LHCN-M2 (cell line): ENCODE measurements around the gene SCT. TPM values are rescaled to one million over a fixed set of nuclear protein-coding genes. Genes with fewer than 3 reads are reported as not detected.

Experiments used
- DNase-seq: peaks from one replicate; pipeline ENCODE4 v3.0.0-alpha.2; 2012; ENCODE audit warnings: low read depth
- total RNA-seq: library from RNA; depleted of rRNA; stranded (reverse); fragments of >200 nt; gene quantifications from 2 replicates; pipeline ENCODE4 v1.2.3, GENCODE V29; 2014

Gene SCT
- total RNA-seq, 1 experiment from 2014 or later = not detected

DNA sequence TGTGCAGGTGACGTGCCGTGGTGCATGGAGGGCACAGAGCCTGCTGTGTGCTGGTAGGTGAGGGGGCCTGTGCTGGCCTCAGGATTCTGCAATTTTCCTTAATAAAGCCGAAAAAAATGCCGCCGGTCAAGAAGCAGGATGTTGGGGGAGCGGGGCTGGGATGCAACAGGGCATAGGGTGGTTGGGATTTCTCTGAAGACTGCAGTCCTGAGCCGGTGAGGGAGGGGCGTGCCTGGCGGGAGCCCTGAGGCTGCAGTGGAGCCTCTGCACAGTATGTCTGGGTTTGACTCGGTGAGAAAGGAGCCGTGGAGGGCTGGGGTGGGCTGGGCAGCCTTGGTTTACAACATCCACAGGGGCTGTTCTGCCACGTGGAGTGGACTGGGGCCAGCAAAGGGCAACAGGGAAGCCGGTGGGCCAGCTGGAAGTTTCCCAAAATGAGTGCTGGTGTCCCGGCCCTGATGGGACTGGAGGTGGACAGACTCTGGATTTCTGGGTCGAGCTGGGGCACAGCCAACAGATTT is 3.6 kb downstream of the SCT start:
- no peak for DNase-seq

DNA sequence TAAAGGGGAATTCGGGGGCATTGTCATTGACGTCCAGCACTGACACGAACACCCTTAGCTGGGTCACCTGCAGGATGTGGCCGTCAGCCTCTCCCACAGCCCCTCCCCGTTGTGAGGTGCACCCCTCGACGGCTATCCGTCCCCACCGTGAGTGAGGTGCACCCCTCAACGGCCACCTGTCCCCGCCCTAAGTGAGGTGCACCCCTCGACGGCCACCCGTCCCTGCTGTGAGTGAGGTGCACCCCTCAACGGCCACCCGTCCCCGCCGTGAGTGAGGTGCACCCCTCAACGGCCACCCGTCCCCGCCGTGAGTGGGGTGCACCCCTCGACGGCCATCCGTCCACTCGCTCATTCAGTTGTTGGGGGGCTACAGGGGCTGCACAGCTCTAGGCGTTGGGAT is 5.1 kb downstream of the SCT start:
- no peak for DNase-seq

DNA sequence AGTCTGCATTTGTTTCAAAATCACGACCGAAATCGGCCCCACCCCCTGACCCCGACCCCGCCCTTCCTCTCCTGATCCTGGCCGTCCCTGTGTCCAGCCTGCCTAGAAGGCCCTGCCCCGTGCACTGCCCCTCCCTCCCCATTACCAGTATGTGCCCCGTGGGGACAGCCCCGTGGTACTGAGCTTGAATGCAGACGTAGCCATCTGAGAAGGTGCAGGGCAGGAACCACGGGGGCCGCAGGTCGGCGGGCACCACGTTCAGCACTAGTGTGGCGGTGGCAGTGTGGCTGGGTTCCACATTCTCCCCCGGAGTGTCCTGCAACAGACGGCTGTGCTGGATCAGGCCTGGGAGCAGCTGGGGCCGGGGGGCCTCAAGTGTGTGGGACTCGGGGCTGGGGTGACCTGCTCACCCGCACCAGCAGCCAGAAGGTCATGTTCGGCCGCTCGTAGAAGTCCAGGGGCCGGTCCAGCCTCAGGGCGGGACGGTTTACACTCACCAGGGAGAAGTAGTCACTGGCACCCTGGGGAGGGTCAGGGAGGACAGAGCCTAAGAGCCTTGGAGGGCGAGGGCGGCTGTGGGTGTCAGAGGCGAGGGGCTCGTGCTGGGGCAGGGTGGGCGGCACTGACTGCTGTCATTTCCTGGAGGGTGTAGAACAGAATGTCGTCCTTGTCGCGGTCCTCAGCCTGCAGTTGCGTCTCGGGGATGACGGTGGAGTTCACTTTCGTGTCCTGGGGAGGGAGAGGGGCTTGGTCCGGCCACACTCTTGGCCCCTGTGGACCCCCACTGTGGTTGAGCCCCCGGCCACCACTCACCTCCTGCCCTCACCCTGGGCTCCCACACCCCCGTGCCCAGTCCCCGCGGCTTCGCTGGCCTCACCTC is 5.8 kb downstream of the SCT start:
- DNase-seq = no peak

DNA sequence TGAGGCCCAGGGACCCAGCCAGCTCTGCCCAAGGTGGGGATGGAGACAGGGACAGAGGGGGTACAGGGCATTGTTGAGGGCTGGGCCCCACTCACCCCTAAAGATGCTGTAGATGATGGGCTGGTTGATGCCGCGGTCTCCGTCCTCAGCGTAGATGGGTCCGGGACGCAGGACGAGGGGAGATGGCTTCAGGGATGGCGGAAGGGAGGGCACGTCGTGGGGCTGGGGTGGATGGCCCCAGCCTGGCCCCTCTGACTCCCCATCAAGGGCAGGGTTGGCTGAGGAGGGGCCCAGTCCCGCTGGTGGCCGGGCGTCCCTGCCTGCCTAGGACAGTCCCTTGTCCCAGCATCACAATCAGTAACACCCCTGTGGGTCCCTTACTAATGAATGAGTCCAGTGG is 6.8 kb downstream of the SCT start:
- DNase-seq = no peak

DNA sequence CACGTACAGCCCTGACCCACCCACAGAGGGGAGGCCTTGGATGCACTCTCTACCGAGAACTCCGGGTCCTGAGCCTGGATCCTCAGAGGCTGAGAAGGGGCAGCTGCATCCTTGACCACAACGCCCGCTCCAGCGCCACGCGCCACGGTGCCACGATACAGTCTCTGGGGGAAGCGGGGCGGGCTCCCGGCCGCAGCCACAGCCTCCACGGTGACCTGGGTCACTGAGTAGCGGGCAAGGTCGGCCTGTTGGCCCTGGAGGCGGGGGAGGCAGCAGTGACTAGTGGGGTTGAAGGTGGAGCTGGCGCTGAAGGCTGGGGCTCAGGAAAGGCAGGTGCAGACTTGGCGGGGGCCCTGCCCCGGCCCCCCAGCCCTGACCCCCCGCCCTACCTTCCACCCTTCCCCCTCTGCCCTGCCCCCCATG is 7.3 kb downstream of the SCT start:
- DNase-seq = no peak

DNA sequence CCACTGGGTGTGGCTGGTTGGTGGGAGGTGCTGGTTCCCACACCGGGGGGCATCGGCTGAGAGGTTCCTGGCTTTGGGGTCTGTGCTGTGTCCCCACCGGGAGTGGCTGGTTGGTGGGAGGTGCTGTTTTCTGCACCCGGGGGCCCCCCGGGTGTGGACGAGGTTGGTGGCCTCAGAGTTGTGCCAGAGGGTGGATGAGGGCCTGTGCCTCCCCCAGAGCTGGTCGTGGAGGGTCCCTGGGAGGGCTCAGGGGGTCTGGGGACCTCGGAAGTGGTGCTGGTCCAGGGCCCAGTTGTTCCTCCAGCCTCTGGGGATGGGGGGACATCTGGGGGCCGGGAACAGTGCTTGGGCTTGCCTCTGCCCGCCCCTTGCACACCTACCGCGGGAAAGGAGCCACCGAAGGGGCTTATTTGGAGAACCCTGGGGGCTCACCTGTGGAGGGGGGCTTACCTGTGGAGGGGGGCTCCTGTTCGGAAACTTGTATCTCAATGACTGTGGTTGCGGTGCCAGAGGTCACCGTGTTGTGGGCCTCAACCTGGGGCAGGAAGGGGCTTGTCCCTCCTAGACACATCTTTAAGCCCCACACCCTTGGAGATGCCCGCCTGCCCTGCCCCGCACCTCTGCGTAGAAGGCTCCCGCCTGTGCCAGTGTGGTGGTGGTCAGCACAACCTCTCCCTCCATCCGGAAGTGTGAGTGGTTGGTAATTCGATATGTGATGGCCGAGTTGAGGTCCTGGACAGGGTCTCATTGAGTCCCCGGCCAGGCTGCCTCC is 7.9 kb downstream of the SCT start:
- DNase-seq = no peak

DNA sequence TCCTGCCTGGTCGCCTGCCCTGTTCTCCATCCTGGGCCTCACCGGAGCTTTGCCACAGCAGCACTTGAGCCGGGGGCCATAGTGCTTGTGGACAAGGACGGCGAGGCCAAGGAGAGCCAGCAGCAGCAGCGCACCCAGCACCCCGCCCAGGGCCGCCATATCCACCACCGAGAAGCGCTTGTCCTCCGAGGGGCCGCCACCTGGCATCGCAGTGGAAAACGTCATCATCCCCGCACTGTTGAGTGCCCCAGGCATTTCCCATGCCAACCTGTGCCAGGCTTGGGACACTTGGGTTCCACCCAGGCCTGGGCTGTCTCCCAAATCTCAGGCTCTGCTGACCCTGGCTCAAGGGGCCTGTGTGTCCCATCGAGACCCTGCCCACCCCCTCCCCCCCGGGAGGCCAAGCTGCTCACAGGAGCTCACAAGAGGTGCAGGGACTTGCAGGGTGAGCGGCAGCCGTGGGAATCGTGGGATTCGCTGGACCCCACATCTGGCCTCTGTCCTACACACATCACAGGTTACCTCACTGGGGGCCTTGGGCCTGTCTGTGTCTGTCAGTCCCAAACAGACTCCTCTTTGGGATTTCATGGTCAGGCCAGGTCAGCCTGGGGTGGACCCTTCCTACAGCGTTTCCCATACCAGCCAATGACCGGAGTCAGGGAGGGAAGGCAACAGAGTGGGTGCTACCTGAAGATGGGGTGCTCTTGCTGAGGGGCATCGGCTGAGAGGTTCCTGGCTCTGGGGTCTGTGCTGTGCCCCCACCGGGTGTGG is 8.9 kb downstream of the SCT start:
- no peak for DNase-seq

DNA sequence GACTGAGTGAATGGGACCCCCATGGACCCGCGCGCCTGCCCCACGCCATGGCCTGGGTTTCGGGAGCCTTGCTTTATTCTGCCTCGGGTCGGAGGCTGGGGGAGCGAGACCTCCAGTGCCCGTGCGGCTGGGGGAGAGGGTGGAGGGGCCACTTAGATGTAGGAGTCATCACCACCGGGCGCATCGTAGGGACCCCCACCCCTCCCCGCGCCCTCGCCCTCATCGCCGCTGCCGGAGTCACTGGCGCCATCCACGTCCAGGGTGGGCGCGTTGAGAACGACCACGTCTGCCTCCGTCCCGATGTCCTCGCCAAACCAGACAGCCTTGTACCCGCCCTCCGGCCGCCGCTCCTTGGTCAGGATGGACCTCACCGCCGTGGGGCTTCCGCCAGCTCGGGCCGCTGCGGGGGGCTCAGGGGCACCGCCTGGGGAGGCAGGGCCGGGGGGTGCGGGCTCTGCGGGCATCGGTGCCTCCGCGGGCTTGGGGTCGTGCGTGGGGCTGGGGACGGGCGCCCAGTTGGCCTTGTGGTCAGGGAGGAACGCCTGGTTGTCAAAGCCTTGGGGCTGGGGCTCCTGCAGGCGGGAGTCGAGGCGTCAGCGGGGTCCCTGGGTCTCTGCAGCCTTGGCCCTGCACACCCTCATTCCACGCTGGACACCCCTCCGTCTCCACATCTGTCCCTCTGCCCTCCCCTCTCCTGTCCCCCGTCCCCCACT is 9.6 kb downstream of the SCT start:
- DNase-seq = no peak

DNA sequence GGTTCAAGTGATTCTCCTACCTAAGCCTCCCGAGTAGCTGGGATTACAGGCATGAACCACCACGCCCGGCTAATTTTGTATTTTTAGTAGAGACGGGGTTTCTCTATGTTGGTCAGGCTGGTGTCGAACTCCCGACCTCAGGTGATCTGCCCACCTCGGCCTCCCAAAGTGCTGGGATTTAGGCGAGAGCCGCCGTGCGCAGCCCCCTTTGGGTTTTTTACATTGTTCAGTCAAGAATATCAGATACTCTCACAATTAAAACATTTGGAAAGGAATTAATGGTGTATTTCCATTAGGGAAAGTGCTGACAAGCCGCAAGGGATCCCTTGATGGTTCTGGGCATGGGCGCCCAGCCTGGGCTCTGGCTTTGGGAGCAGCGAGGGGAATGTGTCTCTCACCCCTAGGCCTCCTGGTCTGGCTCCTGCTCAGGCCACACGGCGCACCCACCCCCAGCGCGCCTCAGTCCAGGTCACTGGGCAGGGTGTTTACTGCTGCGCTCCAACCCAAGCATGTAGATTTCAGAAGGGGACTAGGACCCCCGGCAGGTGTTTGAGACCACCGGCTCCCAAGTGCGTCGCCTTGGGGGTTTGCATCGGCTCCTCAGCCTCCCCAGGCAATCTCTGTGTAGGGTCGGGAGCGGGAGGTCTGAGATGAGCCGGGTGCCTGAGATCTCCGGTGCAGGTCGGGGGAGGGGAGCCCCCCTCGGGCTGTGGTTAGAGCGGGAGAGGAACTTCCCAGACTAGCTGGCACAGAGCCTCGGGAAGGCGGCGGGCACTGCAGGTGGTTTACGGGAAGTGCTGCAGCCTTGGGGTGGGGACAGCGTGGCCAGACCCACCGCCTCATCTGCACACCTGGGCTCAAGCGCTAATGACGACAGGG is 10.4 kb downstream of the SCT start:
- DNase-seq = no peak

DNA sequence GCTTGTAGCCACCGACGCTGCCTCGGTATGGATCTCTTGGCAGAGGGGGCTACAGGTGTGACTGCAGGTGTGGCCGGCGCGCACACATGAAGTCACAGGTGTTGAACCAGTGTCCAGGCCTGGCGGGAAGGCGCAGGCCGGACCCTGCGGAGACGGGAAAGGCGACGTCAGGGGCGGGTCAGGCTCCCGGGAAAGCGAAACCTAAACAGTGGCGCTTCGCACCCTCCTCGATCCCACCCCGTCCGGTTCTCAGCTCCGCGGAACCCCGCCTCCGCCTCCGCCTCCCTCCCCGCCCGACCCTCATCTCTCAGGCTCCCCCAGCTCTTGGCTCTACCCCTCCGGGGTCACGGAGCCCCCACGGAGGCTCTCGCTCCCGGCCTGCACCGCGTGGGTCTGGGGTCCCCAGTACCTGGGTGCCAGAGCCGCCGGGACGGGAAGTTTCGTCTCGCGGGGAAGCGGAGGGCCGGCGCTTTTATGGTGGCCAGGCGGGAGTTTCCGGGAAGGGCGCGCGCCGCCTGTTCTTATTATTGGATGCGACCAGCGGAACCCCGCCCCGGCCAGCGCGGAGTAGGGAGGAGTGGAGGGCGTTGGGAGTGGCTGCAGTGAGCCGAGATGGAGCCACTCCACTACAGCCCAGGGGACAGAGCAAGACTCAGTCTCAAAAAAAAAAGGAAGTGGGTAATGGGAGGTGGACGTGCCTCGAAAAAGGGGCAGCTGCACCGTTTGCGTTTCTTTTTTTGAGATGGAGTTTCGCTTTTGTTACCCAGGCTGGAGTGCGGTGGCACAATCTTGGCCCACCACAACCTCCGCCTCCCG is 11.3 kb downstream of the SCT start, which contains the start of gene IRF7:
TSS of gene IRF7 (minus strand) at position 447 of the 816 bp plus-strand sequence. CDS start 586 bp downstream, outside the sequence.
- DNase-seq = peak; percentile 86

DNA sequence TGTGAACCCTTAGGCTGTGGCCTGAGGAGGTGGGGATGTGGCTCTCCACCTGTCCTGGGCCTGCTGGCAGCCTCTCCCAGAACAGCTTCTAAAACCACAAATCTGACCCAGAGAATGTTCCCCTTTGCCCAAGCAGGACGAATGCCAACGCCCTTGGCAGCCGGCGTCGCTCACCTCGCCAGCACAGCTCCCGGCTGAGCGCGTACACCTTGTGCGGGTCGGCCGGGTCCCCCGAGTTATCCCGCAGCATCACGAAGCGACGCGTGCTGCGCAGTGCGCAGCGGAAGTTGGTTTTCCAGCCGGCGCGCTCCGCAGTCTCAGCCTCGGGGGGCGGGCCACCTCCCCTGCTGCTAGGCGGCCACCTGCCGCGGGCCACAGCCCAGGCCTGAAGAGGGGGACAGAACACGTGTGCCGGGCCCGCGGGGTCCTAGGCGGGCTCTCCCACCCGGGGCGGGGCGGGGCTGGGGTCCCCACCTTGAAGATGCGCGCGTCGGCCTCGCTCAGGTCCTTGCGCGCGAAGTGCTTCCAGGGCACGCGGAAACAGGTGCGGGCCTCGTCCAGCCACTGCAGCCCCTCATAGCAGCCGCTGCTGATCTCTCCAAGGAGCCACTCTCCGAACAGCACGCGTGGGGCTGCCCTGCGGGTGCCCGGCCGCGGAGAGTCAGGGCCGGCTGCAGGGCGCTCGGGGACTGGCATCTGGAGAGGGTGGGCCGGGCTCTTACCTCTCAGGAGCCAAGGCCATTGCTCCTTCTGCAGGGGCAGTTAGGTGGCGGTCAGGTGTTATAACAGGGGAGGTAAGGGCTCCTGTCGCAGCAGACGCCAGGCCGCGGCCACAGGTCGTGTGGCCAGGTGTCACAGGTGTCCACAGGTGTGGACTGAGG is 12.1 kb downstream of the SCT start:
- peak; percentile 42 for DNase-seq

DNA sequence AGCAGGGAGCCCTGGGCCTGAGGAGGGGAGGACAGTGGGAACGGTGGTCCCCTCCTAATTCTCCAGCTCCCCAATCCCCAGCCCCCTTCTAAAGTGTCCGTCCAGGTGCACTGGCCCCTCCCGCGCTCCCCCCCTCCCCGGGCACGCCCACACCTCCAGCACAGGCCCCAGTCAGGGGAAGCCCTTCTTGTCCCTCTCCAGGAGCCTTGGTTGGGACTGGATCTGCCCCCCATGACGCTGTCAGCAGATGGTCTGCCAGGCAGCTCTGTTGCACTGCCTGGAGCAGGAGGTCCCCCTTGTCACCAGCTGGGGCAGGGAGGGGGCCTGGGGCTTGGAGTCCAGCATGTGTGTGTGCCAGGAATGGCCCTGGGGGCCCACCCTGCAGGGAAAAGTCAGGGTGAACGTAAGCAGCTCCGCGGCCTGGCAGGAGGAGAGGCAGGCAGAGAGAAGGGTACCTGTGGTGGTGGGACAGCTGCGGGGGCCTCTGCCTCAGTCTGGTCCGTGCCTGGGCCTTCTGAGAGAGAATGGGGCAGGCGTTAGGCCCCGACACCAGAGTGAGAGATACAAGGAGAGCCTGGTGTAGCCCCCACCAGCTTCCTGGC is 12.9 kb downstream of the SCT start:
- no peak for DNase-seq

DNA sequence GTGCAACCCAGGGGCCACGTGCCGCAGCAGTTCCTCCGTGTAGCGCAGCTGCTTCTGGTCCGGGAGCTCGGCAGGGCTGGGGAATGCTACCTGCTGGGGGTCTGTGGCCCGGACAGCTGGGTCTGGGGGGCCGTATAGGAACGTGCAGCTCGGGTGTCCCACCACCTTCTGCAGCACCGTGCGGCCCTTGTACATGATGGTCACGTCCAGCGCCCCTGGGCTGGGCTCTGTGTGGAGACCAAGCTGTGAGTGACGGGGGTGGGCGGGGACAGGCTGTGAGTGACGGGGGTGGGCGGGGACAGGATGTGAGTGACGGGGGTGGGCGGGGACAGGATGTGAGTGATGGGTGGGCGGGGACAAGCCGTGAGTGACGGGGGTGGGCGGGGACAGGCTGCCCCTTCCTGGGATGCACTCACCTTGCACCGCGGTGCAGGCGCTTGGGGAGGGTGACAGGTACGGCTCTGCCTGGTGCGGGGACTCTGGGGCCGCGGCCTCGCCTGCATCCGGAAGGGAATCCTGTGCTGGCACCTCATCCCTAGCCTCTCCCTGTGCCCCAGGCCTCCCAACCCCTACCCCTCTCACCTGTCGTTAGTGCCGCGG is 13.5 kb downstream of the SCT start:
- DNase-seq = peak; percentile 40

DNA sequence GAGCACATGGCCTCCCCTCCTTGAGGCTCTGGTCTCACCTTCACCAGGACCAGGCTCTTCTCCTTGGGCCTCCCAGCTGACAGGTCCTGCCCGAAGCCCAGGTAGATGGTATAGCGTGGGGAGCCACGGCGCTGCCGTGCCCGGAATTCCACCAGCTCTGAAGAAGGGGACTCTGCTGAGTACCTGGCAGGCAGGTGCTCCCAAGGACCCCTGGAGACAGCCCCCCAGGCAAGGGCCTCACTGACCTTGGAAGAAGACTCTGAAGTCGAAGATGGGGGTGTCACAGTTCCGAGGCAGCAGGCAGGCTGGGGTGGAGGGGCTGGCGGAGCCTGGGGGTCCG is 14.1 kb downstream of the SCT start:
- DNase-seq = no peak

DNA sequence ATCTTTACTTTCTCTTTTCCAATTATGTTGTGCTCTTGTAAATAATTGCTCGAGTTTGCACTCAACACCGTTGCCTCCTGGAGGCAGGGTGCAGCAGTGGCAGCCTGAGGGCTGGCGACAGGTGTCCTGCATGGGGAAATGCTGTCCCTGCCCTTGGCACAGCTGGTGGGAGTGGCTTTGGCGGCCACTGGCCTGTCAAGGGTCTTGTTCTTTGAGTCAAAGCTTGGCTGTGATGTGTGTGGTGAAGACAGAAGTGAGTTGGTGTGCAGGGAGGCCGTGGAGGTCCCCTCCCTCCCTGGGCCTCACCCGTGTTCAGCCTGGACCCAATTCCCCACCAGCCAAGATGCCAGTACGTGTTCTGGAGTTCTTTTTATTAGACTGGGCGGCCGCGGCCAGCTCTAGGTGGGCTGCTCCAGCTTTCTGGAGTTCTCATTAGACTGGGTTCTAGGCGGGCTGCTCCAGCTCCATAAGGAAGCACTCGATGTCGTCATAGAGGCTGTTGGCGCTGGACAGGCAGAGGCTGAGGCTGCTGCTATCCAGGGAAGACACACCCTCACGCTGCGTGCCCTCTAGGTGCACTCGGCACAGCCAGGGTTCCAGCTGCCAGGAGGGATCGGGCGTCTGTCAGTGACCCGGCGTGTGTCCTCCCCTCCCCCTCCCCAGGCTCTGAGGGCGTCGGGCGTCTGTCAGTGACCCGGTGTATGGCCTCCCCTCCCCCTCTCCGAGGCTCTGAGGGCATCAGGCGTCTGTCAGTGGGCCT is 14.6 kb downstream of the SCT start:
- peak; percentile 85 for DNase-seq
